Body of pancreas (tissue), 4 donors: Measurements from ENCODE around the gene CIB2. TPM values are rescaled to one million over a fixed set of nuclear protein-coding genes. Genes with fewer than 3 reads are reported as not detected.
A peak's percentile ranks its signal among the peaks of the same experiment; 100 is the strongest.

ENCODE experiments used
- ATAC-seq: fragments of 150-250 bp; one replicate; pipeline ENCODE4 v1.9.1; 2016
- DNase-seq, 4 donors: peaks; one replicate each; pipeline ENCODE4 v3.0.0-alpha.2; 2019
- H3K27ac ChIP-seq, 4 donors: fragments of 200-600 bp; sonication (generic); 1 replicate in 3 of 4; 2 replicates in 1 of 4; pipeline versions ENCODE4 v1.5.1 to v1.6.1; 2016 to 2019; ENCODE audit warnings: mild to moderate bottlenecking in 1 of 4, mixed read lengths in 1 of 4, moderate library complexity in 1 of 4
- H3K27me3 ChIP-seq, 2 donors: fragments of 200-600 bp; sonication (generic); one replicate each; pipeline ENCODE4 v1.6.0; 2016; ENCODE audit warnings: mild to moderate bottlenecking in 1 of 2
- H3K36me3 ChIP-seq, 2 donors: fragments of 200-600 bp; sonication (generic); replicated peaks in 1 of 2; 2 replicates each; pipeline ENCODE4 v1.5.1; 2016; ENCODE audit warnings: low read depth in 2 of 2; ENCODE audit not compliant: insufficient read depth in 1 of 2
- H3K4me1 ChIP-seq: fragments of 200-600 bp; sonication (generic); one replicate; pipeline ENCODE4 v1.6.0; 2016
- H3K4me3 ChIP-seq, 2 donors: fragments of 200-600 bp; sonication (generic); 1 replicate in 1 of 2; 2 replicates in 1 of 2; pipeline ENCODE4 v1.5.1; 2016 to 2019
- H3K9me3 ChIP-seq, 3 donors: fragments of 200-600 bp; sonication (generic); 1 replicate in 2 of 3; 2 replicates in 1 of 3; pipeline ENCODE4 v1.5.1; 2016
- POLR2A ChIP-seq, 3 donors: fragments of 450-650 bp; IDR thresholded peaks; one replicate each; pipeline ENCODE4 v1.6.1; 2016; ENCODE audit warnings: antibody characterized with exemption in 3 of 3, mild to moderate bottlenecking in 2 of 3
- WGBS, 2 donors: methylation state at CpG; one replicate each; pipeline ENCODE4 v1.1.5; 2017; 5-methylcytosine and 5-hydroxymethylcytosine counted together
- intact Hi-C: fragments of 100-400 bp; cut with DNase I; formaldehyde crosslinking; loops from one replicate; pipeline ENCODE4 v1.15.1; 2023
- total RNA-seq, 2 donors: library from RNA; depleted of rRNA; stranded (reverse); fragments of >200 nt; gene quantifications; one replicate each; pipeline ENCODE4 v1.1.0, GENCODE V29; 2016
- TF ChIP-seq, protein P1 (sequence below), 7 experiments: fragments of 450-650 bp in 4 of 7; fragments of 200-600 bp in 3 of 7; sonication (generic) in 3 of 7; IDR thresholded peaks; one replicate each; pipeline ENCODE4 v1.5.1; 2016 to 2019; ENCODE audit warnings: antibody characterized with exemption in 7 of 7

The CIB2 gene
- total RNA-seq, 2 donors from 2014 or later = 3.4 to 6.9 TPM

DNA sequence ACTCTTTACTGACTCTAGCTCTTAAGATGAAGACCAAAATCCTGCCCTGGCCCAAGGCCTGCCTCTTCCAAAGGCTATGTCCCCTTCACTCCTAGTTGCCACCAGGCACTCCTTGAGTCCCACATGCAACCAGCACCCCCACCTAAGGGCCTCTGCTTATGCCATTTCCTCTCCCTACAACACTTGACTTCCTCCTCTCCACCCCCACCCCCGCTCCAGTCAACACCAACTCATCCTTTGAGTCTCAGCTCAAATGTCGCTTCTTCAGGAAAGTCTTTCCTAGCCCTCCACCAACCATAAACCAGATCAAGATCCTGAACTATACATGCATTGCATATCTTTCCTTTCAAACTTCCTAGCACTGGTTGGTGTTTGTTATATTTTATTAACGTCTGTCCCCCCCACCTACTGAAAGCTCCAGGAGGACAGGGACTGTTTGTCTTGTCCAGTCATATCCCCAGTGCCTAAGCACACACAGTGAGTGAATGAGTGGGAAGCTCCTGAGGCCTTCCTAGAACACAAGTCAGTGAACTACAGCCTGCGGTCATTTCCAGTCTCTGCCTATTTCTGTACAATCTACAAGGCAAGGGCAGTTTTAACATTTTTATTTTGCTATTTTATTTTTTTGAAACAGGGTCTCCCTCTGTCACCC is 61.1 kb downstream of the CIB2 start:
- no peaks in the 10 kb centered on the region for H3K36me3 ChIP-seq
- intact Hi-C loops = no loop called here
- ATAC-seq (no peak), DNase-seq (no peak)
- H3K27me3 ChIP-seq = no peaks in the 10 kb centered on the region
- TF ChIP-seq, protein P1, sequence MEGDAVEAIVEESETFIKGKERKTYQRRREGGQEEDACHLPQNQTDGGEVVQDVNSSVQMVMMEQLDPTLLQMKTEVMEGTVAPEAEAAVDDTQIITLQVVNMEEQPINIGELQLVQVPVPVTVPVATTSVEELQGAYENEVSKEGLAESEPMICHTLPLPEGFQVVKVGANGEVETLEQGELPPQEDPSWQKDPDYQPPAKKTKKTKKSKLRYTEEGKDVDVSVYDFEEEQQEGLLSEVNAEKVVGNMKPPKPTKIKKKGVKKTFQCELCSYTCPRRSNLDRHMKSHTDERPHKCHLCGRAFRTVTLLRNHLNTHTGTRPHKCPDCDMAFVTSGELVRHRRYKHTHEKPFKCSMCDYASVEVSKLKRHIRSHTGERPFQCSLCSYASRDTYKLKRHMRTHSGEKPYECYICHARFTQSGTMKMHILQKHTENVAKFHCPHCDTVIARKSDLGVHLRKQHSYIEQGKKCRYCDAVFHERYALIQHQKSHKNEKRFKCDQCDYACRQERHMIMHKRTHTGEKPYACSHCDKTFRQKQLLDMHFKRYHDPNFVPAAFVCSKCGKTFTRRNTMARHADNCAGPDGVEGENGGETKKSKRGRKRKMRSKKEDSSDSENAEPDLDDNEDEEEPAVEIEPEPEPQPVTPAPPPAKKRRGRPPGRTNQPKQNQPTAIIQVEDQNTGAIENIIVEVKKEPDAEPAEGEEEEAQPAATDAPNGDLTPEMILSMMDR (IDR thresholded peaks at IDR 0.05) = no peak
- TF ChIP-seq POLR2A (IDR thresholded peaks at IDR 0.05) = no peak
- H3K9me3 ChIP-seq = no peaks in the 10 kb centered on the region
- WGBS, 2 donors = 74 to 87% methylated on average over 4 of the region's 4 CpGs
- peak overlapping the region in 1 of 4 donors; percentile 78 for H3K27ac ChIP-seq
- H3K4me1 ChIP-seq = peaks cover 83% of the 10 kb centered on the region
- no peak overlapping the region for H3K4me3 ChIP-seq

DNA sequence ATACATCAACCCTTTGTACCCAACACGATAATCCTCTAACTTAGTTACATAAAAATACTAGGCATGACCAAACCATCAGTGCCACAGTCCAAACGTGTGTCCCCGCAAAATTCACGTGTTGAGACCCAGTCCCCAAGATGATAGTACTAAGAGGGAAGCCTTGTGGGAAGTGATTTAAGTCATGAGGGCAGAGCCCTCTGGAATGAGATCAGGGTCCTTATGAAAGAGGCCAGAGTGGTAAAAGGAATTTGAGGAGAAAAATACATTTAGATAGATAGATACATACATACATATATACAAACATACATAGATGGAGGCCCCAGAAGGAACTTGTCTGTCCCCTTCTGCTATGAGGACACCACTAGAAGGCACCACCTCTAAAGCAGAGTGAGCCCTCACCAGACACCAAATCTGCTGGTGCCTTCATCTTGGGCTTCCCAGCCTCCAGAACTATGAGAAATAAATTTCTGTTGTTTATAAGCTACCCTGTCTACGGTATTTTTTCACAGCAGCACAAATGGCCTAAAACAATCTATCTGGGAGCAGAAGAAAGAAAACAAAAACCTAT is 61.7 kb downstream of the CIB2 start:
- H3K27ac ChIP-seq = peak overlapping the region in 2 of 4 donors; percentile 51 to 78
- DNase-seq (no peak), ATAC-seq (no peak)
- H3K4me3 ChIP-seq = no peak overlapping the region
- H3K36me3 ChIP-seq = no peaks in the 10 kb centered on the region
- no peaks in the 10 kb centered on the region for H3K9me3 ChIP-seq
- peaks cover 88% of the 10 kb centered on the region for H3K4me1 ChIP-seq
- H3K27me3 ChIP-seq = no peaks in the 10 kb centered on the region
- 67 to 73% methylated on average over 5 of the region's 5 CpGs for WGBS, 2 donors
- TF ChIP-seq POLR2A (IDR thresholded peaks at IDR 0.05) = no peak
- TF ChIP-seq, protein P1 (IDR thresholded peaks at IDR 0.05) = no peak
- intact Hi-C loops = no loop called here

DNA sequence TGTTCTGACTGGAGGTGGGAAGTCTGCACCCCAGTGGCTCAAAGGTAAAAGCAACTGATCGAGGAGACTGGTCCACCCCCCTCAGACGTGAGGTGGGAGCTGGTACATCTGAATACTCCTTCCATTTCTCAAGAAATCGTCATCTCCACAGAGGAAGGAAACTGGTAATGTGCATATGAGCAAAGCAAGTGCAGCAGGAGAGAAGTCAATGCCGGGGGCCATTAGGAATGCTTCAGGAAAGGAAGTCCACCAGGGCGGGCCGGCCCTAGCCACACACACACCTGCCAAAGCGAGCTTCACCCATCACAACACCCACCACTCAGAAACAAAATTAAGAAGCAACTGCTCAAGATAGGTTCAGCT is 62.2 kb downstream of the CIB2 start:
- no peak for DNase-seq
- TF ChIP-seq POLR2A (IDR thresholded peaks at IDR 0.05) = no peak
- TF ChIP-seq, protein P1 (IDR thresholded peaks at IDR 0.05) = no peak
- H3K36me3 ChIP-seq = no peaks in the 10 kb centered on the region
- no peak overlapping the region for H3K4me3 ChIP-seq
- H3K27ac ChIP-seq = peak overlapping the region in 2 of 4 donors; percentile 51 to 78
- no peaks in the 10 kb centered on the region for H3K27me3 ChIP-seq
- H3K9me3 ChIP-seq = no peaks in the 10 kb centered on the region
- peaks cover 92% of the 10 kb centered on the region for H3K4me1 ChIP-seq
- ATAC-seq = no peak
- intact Hi-C loops = no loop called here
- WGBS, 2 donors = 66 to 79% methylated on average over 7 of the region's 7 CpGs

DNA sequence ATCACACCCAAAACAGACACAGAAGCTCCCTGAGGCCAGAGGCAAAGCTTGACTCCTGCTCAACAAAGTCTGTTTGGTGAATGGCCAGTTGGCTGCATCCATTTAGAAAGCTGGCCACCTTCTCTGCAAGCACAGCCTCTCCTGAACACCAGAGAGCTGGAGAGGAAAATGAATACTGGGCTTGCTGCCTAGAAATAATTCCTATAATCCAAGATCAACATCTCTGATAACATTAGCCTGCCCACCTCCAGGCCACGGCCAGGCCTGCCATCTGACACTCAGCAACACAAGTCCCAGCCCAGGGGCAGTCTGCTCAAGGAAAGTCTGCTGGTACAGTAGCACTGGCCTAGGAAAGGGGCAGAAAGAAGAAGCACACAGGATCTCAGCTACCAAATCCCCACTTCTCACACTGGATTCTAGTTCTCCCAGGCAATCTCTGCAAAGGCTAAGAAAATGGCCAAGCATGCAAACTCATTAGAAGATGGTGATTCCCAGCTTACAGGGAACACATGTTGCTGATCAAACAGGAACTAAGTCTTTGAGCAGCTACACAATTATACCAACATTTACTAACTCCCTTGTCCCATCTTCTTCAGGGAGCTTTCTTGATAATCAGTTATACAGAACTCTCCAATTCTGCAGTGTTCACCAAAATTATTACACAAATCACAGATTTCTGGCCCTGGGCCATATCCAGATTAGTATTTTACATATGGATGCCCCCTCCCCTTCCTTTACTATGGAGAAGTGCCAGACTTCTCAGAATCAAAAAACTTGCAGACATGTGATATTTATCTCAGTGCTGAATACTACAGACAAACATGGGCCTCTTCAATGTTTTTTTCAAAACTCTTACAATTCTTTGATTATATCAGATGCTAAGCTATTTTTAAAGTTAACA is 63.7 kb downstream of the CIB2 start:
- 6 to 13% methylated on average over 1 of the region's 1 CpG for WGBS, 2 donors
- no peaks in the 10 kb centered on the region for H3K36me3 ChIP-seq
- no peaks in the 10 kb centered on the region for H3K9me3 ChIP-seq
- peak overlapping the region in 3 of 4 donors; percentile 25 to 78 (median 54) for H3K27ac ChIP-seq
- H3K4me3 ChIP-seq = no peak overlapping the region
- TF ChIP-seq, protein P1 (IDR thresholded peaks at IDR 0.05) = no peak
- TF ChIP-seq POLR2A (IDR thresholded peaks at IDR 0.05) = no peak
- intact Hi-C loops = no loop called here
- H3K4me1 ChIP-seq = peaks cover 94% of the 10 kb centered on the region
- no peaks in the 10 kb centered on the region for H3K27me3 ChIP-seq
- DNase-seq (peak in 2 of 4 donors; percentile 35), ATAC-seq (peak; percentile 37)
